Neural cell (in vitro differentiated cells): Measurements from ENCODE around the gene PRR14. TPM values are rescaled to one million over a fixed set of nuclear protein-coding genes. Genes with fewer than 3 reads are reported as not detected.

Experiments used
- H2AFZ ChIP-seq: fragments of 200-600, 300-800 bp; sonication (generic), shearing (Covaris generic); 2 replicates; pipeline ENCODE4 v1.6.0; 2014; ENCODE audit warnings: low read depth, mild to moderate bottlenecking, antibody characterized with exemption, low read length, moderate library complexity
- H3F3A ChIP-seq: fragments of 200-600 bp; shearing (Covaris generic); 2 replicates; pipeline ENCODE4 v1.6.1; 2016; ENCODE audit warnings: mild to moderate bottlenecking, moderate library complexity, mixed read lengths, antibody characterized with exemption, low read length; ENCODE audit not compliant: insufficient read depth, poor library complexity, severe bottlenecking
- H3K27ac ChIP-seq: fragments of 200-600, 300-800 bp; sonication (generic), shearing (Covaris generic); 2 replicates; pipeline ENCODE4 v1.5.1; 2014; ENCODE audit warnings: mild to moderate bottlenecking, low read length, moderate library complexity
- H3K27me3 ChIP-seq: fragments of 300-800, 200-600 bp; sonication (generic), shearing (Covaris generic); 2 replicates; pipeline ENCODE4 v1.6.0; 2014; ENCODE audit warnings: mild to moderate bottlenecking, low read depth, low read length, moderate library complexity; ENCODE audit not compliant: insufficient read depth
- H3K36me3 ChIP-seq: fragments of 300-800, 200-600 bp; sonication (generic), shearing (Covaris generic); 2 replicates; pipeline ENCODE4 v1.5.1; 2014; ENCODE audit warnings: mild to moderate bottlenecking, antibody characterized with exemption, low read length, moderate library complexity; ENCODE audit not compliant: insufficient read depth
- H3K4me2 ChIP-seq: fragments of 300-800, 200-600 bp; sonication (generic), shearing (Covaris generic); 2 replicates; pipeline ENCODE4 v1.6.0; 2014; ENCODE audit warnings: mild to moderate bottlenecking, low read length
- H3K4me3 ChIP-seq: fragments of 300-800, 200-600 bp; sonication (generic), shearing (Covaris generic); 2 replicates; pipeline ENCODE4 v1.5.1; 2014; ENCODE audit warnings: mild to moderate bottlenecking, low read length, moderate library complexity
- H3K79me2 ChIP-seq: fragments of 200-600 bp; shearing (Covaris generic); replicated peaks from 2 replicates; pipeline ENCODE4 v1.6.0; 2014; ENCODE audit warnings: mild to moderate bottlenecking, low read length, moderate library complexity; ENCODE audit not compliant: insufficient read depth
- H3K9ac ChIP-seq: fragments of 300-800, 200-600 bp; sonication (generic), shearing (Covaris generic); 2 replicates; pipeline ENCODE4 v1.6.1; 2016; ENCODE audit warnings: mild to moderate bottlenecking, low read length, mixed read lengths
- H3K9me2 ChIP-seq: fragments of 200-600 bp; shearing (Covaris generic); 2 replicates; pipeline ENCODE4 v1.6.1; 2016; ENCODE audit warnings: mild to moderate bottlenecking, low read length, mixed read lengths; ENCODE audit not compliant: insufficient read depth
- H3K9me3 ChIP-seq: fragments of 200-600, 300-800 bp; sonication (generic), shearing (Covaris generic); 2 replicates; pipeline ENCODE4 v1.6.1; 2016; ENCODE audit warnings: mild to moderate bottlenecking, mixed run types, low read length, moderate library complexity, mixed read lengths
- H4K20me1 ChIP-seq: fragments of 200-600 bp; shearing (Covaris generic); 2 replicates; pipeline ENCODE4 v1.6.1; 2016; ENCODE audit warnings: mild to moderate bottlenecking, mixed run types; ENCODE audit not compliant: insufficient read depth
- CTCF ChIP-seq: fragments of 450-650 bp; IDR thresholded peaks from 2 replicates; pipeline ENCODE4 v1.5.1; 2014; ENCODE audit warnings: antibody characterized with exemption, mild to moderate bottlenecking, moderate library complexity; ENCODE audit not compliant: poor library complexity, severe bottlenecking
- EP300 ChIP-seq: fragments of 450-650 bp; conservative IDR thresholded peaks from 2 replicates; pipeline ENCODE4 v1.6.1; 2014; ENCODE audit warnings: antibody characterized with exemption, mild to moderate bottlenecking, moderate library complexity; ENCODE audit not compliant: poor library complexity, severe bottlenecking
- EZH2 ChIP-seq: fragments of 200-600, 300-800 bp; shearing (Covaris generic), sonication (generic); IDR thresholded peaks from 2 replicates; pipeline ENCODE4 v1.6.1; 2014; ENCODE audit warnings: antibody characterized with exemption, low read length, borderline replicate concordance, mild to moderate bottlenecking; ENCODE audit not compliant: insufficient read depth, poor library complexity, severe bottlenecking
- MXI1 ChIP-seq: fragments of 450-650 bp; conservative IDR thresholded peaks from 2 replicates; pipeline ENCODE4 v1.6.1; 2014; ENCODE audit warnings: antibody characterized with exemption, mild to moderate bottlenecking; ENCODE audit not compliant: poor library complexity, severe bottlenecking
- POLR2AphosphoS5 ChIP-seq: IDR thresholded peaks from 2 replicates; pipeline ENCODE4 v1.6.1; 2012
- RAD21 ChIP-seq: fragments of 450-650 bp; conservative IDR thresholded peaks from 2 replicates; pipeline ENCODE4 v1.6.1; 2014; ENCODE audit warnings: antibody characterized with exemption, mild to moderate bottlenecking, moderate library complexity
- REST ChIP-seq: IDR thresholded peaks from 2 replicates; pipeline ENCODE4 v1.6.1; 2012; ENCODE audit warnings: borderline replicate concordance
- SMC3 ChIP-seq: fragments of 450-650 bp; conservative IDR thresholded peaks from 2 replicates; pipeline ENCODE4 v1.6.1; 2014; ENCODE audit warnings: antibody characterized with exemption, mild to moderate bottlenecking, moderate library complexity; ENCODE audit not compliant: poor library complexity
- TAF1 ChIP-seq: IDR thresholded peaks from 2 replicates; pipeline ENCODE4 v1.6.1; 2012; ENCODE audit warnings: low read depth
- polyA plus RNA-seq: library from polyadenylated mRNA; depleted of rRNA; stranded (reverse); fragments of >200 nt; gene quantifications from 2 replicates; pipeline ENCODE4 v1.2.3, GENCODE V29; 2014

The PRR14 gene
- polyA plus RNA-seq, 1 donor from 2014 or later, result 23.3 TPM

GRCh38 chr16:30641378-30641982 lies 9.3 kb upstream of the PRR14 start:
- Histone ChIP-seq H3K9me2 (no peaks in the 10 kb centered on the region), H2AFZ (no peak overlapping the region), H4K20me1 (no peaks in the 10 kb centered on the region), H3K9ac (no peak overlapping the region), H3F3A (no peaks in the 10 kb centered on the region), H3K9me3 (no peaks in the 10 kb centered on the region), H3K4me3 (no peak overlapping the region), H3K4me2 (no peak overlapping the region), H3K36me3 (no peaks in the 10 kb centered on the region), H3K27ac (no peak overlapping the region), H3K27me3 (no peaks in the 10 kb centered on the region), H3K79me2 (no peaks in the 10 kb centered on the region)
- no peak for TF ChIP-seq RAD21
- TF ChIP-seq EP300, result no peak
- no peak for TF ChIP-seq EZH2
- no peak for TF ChIP-seq REST
- no peak for TF ChIP-seq POLR2AphosphoS5

GRCh38 chr16:30644334-30644830 lies 6.4 kb upstream of the PRR14 start:
- H3K36me3 ChIP-seq, result no peaks in the 10 kb centered on the region
- H3K4me3 ChIP-seq, result no peak overlapping the region
- no peaks in the 10 kb centered on the region for H3K27me3 ChIP-seq
- no peak overlapping the region for H3K27ac ChIP-seq
- TF ChIP-seq EZH2 (no peak), EP300 (no peak), CTCF (no peak), TAF1 (no peak), REST (no peak), MXI1 (no peak), POLR2AphosphoS5 (no peak), SMC3 (no peak), RAD21 (no peak)
- no peaks in the 10 kb centered on the region for H4K20me1 ChIP-seq
- H3K9ac ChIP-seq, result no peak overlapping the region
- no peaks in the 10 kb centered on the region for H3K79me2 ChIP-seq
- no peaks in the 10 kb centered on the region for H3K9me3 ChIP-seq
- H3K4me2 ChIP-seq, result no peak overlapping the region
- no peaks in the 10 kb centered on the region for H3F3A ChIP-seq
- no peaks in the 10 kb centered on the region for H3K9me2 ChIP-seq
- H2AFZ ChIP-seq, result no peak overlapping the region
